Inferior parietal cortex (tissue), 1 donor: ENCODE data around the gene TMEM232.
"Not testable (repeated sequence)": the region's sequence is repeated elsewhere in the genome, so short reads cannot be mapped to it uniquely, and the experiment has no call there.

Experiments used
- DNase-seq: peaks from one replicate; pipeline ENCODE4 v3.0.0-alpha.2; 2016; ENCODE audit errors: extremely low spot score

TMEM232 gene

DNA sequence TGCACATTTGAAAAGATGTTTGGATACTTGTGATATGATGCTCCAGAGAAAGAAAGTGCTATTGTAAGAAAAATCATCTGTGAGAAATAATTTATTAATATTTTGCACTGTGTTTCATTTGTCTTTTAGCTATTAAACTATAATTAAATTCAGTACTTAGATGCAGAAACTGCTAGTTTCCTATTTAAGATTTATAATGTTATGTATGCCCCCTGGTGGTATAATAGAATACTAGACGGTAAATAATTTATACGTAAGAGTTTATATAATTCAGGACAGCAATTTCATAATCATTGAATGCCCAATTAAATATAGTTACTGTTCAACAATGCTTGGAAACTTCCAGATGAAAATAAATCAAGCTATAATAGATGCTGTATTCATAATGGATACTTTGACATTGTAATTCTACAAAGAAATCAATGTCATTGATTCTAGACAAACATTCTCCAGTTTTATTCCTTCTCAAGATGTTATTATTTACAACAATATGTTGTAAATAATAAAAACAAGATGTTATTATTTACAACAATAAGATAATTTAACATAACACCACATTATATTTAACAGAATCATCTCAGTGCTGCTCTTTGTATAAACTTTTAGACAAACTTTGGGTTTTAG lies 101.0 kb downstream of the TMEM232 start:
- peak; percentile 69 for DNase-seq

DNA sequence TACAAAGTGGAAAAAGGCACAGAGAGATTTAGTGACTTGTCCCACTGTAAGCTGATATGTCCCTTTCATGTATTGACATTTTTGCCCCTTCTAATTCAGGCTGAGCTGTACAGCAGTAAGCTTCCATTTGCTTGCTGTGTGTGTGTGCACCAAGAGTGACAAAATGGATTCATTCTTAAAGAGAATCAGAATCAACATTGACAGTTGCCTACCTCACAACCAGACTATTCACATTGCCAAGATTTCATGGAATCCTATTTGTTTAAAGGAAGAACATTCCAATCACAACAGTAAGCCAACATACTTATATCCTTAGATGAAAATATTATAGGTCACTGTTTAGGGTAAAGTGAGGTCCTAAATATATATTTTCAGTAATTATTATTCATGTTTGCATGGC lies 102.6 kb downstream of the TMEM232 start:
- DNase-seq: peak; percentile 8

DNA sequence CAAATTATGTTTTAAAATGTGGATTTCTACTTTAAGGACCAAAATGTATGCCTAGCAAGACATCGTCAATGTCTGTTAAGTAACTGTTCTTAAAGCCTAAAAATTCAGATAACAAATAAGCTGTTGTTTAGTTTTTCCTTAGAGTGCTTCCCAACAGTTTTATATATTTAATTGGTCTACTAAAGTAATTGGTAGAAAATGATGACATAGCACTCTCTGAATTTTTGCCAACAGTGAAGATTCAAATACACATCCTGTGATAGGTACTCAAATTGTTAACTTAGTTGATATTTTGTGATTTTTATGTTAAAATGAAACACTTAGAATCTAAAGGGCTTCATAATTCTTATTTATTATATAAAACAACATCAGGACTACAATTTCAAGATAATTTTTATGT lies 107.5 kb downstream of the TMEM232 start:
- DNase-seq: no peak

DNA sequence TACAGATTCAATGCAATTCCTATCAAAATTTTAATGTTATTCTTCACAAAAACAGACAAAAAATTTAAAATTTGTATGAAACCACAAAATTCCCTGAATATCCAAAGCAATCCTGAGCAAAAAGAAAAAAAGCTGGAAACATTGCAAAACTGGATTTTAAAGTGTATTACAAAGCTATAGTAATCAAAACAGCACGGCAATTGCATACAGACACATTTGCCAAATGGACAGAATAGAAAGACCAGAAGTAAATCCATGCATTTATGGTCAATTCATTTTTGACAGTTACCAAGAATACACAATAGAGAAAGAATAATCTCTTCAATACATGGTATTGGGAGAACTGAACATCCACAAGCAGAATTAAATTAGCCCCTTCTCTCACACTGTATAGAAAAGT lies 110.5 kb downstream of the TMEM232 start:
- DNase-seq: no peak

DNA sequence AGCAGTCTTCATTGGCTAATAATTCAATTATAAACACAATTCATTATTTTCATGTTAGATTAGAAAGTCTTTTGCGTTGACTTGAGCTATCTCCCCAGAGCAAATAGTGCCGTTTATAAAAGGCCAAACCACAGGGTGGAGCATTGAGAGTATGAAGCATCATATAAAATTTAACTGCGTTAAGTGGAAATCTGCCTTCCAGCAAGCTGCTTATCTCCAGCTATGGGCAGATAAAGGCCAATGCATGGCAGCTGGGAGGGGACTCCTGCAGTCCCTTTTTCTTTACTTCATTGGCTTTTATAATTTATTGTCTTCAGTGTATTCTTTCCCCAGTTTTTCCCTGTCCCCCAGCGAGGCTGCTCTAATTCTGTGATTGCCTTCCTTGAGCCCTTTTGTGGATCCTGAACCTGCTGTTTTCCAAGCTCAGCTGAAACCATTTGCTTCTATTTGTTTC lies 113.7 kb downstream of the TMEM232 start:
- no peak for DNase-seq

DNA sequence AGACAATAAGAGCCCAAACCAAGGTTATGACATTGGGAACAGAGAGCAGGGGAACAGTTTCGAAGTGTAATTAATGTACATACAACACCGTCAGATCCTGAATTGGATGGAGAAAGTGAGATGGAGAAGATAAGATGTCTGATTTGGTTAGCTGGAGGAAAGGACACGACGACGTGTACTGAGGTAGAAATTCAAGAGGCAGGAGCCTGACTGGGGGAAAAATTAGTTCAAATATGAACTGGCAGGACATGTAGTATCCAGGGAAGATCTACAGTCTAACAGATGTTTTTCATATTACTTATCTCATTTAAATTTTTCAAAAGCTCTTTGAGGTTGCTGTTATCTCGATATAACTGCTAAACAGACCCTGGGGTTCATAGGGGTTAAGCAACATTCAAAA lies 114.7 kb downstream of the TMEM232 start:
- no peak for DNase-seq

DNA sequence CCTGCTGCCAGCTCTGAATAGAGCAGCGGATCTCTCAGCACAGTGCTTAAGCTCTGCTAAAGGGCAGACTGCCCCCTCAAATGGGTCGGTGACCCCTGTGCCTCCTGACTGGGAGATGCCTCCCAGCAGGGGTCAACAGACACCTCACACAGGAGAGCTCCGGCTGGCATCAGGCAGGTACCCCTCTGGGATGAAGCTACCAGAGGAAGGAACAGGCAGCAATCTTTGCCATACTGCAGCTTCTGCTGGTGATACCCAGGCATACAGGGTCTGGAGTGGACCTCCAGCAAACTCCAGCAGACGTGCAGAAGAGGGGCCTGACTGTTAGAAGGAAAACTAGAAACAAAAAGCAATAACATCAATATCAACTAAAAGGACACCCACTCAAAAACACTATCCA lies 131.6 kb downstream of the TMEM232 start:
- no peak for DNase-seq

DNA sequence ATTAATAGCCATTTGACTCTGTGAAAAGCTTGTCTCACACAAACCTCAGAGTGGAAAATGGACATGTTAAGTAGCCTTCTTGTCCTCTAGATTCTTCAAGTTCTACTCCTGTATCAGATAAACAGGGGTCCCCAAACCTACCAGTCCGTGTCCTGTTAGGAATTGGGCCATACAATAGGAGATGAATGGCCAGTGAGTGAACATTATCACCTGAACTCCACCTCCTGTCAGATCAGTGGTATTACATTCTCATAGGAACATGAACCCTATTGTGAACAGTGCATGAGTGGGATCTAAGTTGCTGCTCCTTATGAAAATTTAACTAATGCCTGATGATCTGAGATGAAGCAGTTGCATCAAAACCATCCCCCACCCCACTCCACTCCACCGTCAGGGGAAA lies 136.3 kb downstream of the TMEM232 start:
- no peak for DNase-seq

DNA sequence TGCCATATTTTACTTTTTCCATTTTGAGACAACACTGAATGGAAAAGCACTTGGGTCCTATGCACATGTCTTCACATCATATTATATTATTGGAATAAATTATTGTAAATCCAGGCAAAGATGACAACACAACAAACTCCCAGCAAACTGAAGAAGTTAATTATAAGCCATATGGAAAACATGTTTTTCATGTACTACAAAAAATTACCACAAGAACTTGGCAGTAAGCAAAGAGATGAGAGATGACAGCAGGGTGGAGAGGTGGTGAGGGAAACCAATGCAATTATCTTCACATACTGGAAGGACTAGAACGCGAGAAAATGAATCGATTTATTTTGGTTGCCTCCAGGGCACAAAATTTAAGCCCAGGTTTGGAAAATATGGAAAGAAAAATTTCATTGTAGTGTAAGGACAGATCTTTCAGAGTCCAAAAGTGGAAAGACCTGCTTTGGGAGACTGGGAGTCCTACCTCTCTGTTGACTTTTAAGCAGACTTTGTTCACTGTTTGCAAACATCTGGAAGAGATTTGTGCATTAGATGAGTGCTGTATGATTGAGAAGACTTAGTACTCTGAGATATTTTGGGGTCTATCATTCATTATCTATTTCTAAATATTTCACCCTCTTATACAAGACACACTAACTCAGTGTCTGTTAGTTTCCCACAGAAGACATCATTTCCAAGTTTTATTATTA lies 138.0 kb downstream of the TMEM232 start:
- no peak for DNase-seq

DNA sequence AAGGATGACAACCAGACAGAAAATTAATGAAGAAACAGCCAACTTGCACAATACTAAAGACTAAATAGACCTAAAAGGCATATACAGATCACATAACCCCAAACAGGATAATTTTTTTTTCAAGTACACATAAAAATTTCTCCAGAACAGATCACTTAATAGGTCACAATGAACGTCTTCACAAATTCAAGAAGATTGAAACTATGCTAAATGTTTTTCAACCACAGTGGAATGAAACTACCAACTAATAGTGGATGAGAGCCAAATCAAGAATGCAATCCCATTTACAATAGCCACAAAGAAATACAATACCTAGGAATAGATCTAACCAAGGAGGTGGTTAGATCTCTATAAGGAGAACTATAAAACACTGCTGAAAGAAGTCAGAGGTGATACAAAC lies 145.8 kb downstream of the TMEM232 start:
- no peak for DNase-seq

DNA sequence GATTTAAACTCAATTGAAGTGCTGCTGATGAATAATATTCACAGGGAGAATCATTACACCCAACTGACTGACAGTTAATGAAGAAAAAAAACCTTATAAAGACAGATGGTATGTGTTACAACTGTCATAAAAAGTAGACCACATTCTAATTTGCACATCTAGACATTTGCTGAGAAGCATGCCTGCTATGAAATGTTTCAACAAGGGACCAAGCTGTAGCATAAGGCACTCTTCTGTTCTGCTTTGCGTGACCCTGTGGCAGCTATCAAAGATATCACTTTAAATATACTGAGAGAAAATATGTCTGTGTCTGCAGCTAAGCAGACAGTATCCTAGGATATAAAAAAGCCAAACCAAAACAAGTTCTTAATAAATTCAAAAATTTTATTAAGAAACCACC lies 153.7 kb downstream of the TMEM232 start:
- no peak for DNase-seq

DNA sequence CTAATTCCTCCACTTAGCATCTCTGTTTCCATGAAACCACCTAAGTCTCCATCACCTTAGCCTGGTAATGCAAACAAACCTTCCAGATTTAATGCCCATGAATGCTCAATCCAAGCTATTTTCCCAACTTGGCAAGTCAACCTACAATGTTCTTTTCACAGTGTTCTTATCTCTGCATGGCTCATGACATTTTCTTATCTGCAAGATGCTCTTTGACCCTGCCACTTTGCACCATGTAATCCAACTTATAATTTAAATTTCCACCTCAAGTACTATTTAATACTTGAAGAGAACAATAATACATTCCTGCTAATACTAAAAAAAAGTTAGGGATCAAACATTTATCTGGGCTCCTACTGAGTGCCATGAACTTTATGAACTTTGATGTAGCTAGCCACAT lies 164.3 kb downstream of the TMEM232 start:
- no peak for DNase-seq

DNA sequence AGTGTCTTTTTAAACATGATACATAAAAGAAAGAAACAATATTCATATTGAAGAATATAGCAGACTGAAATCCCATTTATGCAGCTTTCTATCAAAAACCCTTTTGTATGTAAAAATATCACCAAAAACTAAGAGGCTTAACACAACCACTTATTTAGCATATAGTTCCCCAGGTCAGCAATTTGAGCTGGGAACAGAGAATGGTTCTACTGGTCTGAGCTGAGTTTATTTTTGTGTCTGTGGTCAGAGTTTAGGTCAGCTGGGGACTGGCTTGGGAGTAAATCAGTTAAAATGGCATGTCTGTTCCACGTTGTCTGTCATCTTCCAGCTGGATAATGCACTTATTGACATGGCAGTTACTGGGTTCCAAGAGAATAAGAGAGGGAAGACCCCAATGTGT lies 165.0 kb downstream of the TMEM232 start:
- no peak for DNase-seq

DNA sequence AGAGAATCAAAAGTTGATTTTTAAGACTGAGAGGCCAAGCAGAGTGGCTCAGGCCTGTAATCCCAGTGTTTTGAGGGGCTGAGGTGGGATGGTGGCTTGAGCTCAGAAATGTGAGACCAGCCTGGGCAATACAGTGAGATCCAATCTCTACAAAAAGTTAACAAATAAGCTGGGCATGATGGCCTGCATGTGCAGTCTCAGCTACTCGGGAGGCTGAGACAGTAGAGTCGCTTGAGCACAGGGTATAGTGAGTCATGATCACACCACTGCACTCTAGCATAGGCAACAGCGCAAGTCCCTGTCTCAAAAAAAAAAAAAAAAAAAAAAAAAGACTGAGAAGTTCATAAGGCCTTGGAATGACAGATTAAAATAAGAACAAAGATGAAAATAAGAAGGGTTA lies 177.2 kb downstream of the TMEM232 start:
- no peak for DNase-seq

DNA sequence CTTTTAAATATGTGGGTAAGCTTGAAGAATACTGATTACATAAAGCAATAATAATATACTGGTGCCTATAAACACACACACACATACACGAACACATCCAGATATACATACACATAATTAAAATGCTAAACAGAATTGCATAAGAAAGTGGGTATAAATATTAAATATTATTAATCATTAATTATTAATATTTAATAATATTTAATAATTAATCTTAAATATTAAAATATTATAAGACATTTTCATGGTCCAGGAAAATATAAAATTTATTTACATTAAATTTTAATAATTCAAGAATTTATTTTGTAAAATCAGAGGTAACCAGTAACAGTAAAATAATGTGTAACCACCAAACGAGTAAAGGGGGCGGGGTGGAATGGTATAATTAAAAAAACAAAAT lies 178.3 kb downstream of the TMEM232 start:
- no peak for DNase-seq

DNA sequence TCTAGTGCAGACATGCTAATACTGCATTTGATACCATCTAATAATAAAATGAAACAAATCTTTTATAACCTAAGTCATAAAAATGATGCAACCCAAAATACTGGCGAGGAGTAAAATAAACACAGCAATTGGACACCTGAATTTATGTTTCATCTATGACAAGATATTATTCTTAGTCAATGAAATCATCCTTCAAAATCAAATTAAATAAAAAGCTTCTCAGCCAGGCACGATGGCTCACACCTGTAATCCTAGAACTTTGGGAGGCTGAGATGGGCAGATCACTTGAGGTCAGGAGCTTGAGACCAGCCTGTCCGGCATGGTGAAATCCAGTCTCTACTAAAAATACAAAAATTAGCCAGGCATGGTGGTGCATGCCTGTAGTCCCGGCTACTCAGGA lies 179.0 kb downstream of the TMEM232 start:
- no peak for DNase-seq

DNA sequence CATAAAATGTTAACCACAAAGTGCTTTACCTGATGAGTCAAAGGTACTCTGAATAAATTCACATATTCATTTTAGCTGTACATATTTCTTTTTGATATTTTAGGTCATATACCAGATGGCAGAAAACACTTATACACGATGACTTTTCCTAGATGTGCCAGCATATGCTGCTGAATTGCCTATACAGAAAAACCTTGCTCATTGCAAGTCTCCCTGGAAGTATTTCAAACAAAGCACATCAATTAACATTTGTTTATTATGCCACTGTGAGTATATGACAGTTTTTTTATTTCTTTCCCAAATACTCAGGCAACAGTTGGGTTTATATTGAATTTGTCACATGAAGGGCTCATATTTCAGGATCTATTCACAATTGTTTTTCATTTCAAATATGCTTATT lies 180.8 kb downstream of the TMEM232 start:
- no peak for DNase-seq

DNA sequence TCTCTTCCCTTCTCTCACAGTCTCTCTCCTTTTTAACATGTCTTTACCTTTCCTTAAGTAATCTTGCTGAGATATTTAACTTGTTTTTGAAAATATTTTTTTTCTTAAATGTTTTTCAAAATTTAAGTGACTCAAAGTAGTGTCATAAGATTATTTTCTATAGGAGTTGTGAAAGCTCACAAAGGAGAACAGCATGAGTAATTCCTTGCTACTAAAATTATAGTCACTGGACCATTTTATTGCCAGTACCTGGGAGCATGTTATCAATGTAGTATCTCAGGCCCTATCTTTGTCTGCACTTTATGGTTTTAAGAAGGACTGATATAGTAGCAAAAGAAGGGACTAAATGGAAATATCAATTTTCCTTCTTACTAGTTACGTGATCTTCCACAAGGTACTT lies 181.9 kb downstream of the TMEM232 start:
- DNase-seq: no peak

DNA sequence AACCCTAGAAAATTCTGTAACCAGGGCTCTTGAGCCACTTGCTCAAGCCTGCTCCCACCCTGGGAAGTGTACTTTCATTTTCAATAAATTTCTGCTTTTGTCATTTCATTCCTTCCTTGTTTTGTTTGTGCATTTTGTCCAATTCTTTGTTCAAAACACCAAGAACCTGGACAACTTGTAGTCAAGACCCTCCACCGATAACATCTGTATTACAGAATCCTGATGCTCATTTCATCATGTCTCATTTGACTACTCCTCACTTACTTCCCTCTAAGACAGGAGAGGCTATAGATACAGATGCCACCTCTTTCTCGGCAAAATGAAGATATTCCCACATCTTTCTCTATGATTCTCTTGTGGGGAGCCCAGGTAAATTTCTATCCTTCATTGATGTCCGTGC lies 183.5 kb downstream of the TMEM232 start:
- DNase-seq: no peak

DNA sequence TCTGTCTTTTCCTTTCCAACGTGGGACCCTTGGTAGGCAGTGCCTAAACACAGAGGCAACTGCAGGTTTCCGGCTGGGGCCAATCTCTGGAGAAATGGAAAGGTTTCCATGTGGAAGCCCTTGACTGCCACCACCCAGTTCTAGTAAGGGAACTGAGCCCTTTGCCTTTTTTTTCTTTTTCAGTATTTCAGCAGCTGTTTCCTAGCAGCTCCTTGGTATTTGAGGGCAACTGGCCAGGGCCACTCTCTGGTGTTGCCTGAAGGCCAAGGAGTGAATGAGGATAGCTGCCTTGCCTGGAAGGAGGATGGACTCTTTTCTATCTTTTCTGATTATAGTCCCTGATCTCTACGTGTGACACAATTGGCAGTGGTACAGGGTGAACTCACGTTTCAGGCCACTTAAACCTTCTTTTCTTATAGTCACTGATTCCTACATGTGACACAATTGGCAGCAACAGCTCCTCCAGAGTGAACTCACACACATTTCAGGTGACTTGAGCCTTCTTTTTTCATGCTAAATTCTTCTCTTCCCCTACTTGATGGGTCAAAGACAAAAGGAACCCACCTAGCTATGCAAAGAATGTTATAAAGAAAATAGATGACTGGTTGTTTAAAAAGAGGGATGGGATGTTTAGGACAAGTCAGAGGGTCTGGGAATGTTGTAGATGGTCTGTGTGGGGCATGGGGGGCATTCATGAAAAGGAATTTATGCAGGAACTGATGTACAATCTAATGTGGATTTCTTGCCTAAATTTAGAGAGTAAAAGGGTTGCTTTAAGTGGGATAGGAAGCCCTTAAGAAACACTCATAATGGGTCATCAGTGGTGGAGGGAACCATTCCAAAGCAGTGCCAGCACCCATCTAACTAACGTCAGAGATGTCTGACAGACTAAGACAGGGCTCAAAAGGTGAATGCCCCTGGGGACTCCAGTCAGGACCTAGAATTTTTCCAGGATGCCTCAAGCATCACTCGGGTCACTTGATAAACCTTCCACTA lies 190.1 kb downstream of the TMEM232 start:
- no peak for DNase-seq

DNA sequence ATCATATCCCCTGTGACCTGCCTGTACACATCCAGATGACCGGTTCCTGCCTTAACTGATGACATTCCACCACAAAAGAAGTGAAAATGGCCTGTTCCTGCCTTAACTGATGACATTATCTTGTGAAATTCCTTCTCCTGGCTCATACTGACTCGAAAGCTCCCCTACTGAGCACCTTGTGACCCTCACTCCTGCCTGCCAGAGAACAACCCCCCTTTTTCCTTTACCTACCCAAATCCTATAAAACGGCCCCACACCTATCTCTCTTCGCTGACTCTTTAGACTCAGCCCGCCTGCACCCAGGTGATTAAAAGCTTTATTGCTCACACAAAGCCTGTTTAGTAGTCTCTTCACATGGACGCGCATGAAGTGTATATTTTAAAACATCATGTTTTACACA lies 191.3 kb downstream of the TMEM232 start:
- DNase-seq: not testable (repeated sequence)

DNA sequence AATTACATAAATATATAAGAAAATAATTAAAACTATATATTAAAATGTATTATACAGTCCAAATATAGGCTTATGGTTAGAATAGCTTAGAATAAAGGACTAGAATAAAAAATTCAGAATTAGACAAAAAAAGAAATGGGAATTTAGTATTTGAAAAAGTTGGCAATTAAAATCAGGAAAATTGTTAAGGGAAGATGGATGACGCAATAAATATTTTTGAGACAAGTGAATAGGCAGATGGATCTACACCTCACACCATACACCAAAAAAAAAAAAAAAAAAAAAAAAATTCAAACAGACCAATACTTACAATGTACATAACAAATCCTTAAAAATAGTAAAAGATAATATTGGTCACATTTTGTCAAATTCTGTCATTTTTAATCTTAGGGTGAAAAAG lies 200.7 kb downstream of the TMEM232 start:
- no peak for DNase-seq

DNA sequence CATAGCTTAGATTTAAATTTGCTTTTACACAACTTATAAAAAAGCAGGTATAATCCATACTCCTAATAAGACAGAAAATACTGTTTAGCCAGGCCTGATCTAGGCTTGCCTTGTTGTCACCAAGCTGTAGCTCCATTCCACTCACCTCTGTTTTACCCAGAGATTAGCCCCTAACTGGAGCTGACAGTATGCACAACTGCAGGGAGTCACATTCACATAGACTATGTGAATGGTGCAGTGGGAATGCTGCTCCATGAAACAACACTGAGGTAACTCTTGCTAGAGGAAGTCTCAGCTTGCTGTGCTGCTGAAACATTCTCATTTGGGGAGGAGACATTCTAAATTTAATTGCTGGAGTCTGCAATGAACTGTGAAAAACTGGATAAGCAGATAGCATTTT lies 209.1 kb downstream of the TMEM232 start:
- no peak for DNase-seq
